ENCODE measurements around the gene ABHD8. TPM values are rescaled to one million over a fixed set of nuclear protein-coding genes. Genes with fewer than 3 reads are reported as not detected.

Gene ABHD8
- total and polyA plus RNA-seq, 2 of the 13 experiments (the other 11 are each of a cell fraction or from before 2014, with no cell fraction given): 6.3 to 7.2 TPM

DNA sequence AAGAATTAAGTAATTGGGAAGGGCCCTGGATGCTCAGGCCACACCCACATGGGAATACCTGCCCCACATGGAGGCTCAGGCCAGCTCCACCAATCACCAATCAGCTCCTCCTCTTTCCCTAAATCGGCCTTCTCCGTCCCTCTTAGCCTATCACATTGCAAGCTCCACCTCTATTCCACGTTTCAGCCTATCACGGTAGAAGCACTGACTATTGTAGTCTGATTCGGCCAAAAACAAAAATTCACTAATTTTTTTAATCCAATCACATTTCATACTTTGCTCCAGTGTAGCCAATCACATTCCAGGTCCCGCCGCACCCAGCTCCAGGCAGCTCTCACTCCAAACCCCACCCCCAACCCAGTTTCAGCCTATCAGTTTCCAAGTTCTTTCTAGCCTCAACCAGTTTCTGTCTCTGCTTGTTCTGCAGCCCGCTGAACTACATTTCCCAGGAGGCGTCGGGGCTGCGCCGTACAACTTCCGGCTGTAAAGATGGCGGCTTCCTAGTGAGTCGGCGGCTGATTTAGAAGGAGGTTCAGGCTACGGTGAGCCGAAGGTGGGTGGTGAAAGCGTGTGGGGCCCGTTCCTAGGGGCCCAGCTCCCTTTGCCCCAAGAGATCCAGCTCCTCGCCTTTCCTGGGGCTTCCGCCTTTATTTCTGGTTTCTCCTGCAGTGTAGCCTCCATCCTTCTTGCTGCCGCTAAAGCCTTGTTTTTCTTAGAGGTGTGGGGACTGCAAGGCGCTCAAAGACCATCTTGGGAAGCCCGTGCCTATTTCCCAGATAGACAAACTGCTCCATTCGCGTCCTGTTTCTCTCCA lies 36.0 kb downstream of the ABHD8 start, which contains the start of gene BABAM1 (continued):
- TF ChIP-seq ZNF562 (CRISPR knock-in tag; IDR thresholded peaks at IDR 0.05; ENCODE audit: borderline replicate concordance) (no peak), POLR2G (IDR thresholded peaks at IDR 0.05; ENCODE audit: low read depth, low read length) (peak; percentile 89), KDM2A (CRISPR knock-in tag; IDR thresholded peaks at IDR 0.05; ENCODE audit: borderline replicate concordance, low read depth) (peak; percentile 67; the same call in 1 of the 2 replicates), ZSCAN21 (CRISPR knock-in tag; IDR thresholded peaks at IDR 0.05; ENCODE audit: borderline replicate concordance) (no peak), ZNF709 (CRISPR knock-in tag; IDR thresholded peaks at IDR 0.05) (no peak), NFYB (CRISPR knock-in tag; IDR thresholded peaks at IDR 0.05) (peak; percentile 90), TFDP2 (CRISPR knock-in tag; IDR thresholded peaks at IDR 0.05) (peak; percentile 67), TRIM22 (IDR thresholded peaks at IDR 0.05) (no peak), ZUFSP (CRISPR knock-in tag; IDR thresholded peaks at IDR 0.05; ENCODE audit: borderline replicate concordance) (no peak)
- TF ChIP-seq, protein P1, sequence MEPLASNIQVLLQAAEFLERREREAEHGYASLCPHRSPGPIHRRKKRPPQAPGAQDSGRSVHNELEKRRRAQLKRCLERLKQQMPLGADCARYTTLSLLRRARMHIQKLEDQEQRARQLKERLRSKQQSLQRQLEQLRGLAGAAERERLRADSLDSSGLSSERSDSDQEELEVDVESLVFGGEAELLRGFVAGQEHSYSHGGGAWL (CRISPR knock-in tag; IDR thresholded peaks at IDR 0.05): peak; percentile 61; the same call in 1 of the 2 replicates
- TF ChIP-seq, protein P2, sequence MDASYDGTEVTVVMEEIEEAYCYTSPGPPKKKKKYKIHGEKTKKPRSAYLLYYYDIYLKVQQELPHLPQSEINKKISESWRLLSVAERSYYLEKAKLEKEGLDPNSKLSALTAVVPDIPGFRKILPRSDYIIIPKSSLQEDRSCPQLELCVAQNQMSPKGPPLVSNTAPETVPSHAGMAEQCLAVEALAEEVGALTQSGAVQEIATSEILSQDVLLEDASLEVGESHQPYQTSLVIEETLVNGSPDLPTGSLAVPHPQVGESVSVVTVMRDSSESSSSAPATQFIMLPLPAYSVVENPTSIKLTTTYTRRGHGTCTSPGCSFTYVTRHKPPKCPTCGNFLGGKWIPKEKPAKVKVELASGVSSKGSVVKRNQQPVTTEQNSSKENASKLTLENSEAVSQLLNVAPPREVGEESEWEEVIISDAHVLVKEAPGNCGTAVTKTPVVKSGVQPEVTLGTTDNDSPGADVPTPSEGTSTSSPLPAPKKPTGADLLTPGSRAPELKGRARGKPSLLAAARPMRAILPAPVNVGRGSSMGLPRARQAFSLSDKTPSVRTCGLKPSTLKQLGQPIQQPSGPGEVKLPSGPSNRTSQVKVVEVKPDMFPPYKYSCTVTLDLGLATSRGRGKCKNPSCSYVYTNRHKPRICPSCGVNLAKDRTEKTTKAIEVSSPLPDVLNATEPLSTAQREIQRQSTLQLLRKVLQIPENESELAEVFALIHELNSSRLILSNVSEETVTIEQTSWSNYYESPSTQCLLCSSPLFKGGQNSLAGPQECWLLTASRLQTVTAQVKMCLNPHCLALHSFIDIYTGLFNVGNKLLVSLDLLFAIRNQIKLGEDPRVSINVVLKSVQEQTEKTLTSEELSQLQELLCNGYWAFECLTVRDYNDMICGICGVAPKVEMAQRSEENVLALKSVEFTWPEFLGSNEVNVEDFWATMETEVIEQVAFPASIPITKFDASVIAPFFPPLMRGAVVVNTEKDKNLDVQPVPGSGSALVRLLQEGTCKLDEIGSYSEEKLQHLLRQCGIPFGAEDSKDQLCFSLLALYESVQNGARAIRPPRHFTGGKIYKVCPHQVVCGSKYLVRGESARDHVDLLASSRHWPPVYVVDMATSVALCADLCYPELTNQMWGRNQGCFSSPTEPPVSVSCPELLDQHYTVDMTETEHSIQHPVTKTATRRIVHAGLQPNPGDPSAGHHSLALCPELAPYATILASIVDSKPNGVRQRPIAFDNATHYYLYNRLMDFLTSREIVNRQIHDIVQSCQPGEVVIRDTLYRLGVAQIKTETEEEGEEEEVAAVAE (CRISPR knock-in tag; IDR thresholded peaks at IDR 0.05; ENCODE audit: borderline replicate concordance): peak; percentile 99
- TF ChIP-seq, protein P3, sequence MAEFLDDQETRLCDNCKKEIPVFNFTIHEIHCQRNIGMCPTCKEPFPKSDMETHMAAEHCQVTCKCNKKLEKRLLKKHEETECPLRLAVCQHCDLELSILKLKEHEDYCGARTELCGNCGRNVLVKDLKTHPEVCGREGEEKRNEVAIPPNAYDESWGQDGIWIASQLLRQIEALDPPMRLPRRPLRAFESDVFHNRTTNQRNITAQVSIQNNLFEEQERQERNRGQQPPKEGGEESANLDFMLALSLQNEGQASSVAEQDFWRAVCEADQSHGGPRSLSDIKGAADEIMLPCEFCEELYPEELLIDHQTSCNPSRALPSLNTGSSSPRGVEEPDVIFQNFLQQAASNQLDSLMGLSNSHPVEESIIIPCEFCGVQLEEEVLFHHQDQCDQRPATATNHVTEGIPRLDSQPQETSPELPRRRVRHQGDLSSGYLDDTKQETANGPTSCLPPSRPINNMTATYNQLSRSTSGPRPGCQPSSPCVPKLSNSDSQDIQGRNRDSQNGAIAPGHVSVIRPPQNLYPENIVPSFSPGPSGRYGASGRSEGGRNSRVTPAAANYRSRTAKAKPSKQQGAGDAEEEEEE (CRISPR knock-in tag; IDR thresholded peaks at IDR 0.05; ENCODE audit: borderline replicate concordance): no peak
- TF ChIP-seq, protein P4, sequence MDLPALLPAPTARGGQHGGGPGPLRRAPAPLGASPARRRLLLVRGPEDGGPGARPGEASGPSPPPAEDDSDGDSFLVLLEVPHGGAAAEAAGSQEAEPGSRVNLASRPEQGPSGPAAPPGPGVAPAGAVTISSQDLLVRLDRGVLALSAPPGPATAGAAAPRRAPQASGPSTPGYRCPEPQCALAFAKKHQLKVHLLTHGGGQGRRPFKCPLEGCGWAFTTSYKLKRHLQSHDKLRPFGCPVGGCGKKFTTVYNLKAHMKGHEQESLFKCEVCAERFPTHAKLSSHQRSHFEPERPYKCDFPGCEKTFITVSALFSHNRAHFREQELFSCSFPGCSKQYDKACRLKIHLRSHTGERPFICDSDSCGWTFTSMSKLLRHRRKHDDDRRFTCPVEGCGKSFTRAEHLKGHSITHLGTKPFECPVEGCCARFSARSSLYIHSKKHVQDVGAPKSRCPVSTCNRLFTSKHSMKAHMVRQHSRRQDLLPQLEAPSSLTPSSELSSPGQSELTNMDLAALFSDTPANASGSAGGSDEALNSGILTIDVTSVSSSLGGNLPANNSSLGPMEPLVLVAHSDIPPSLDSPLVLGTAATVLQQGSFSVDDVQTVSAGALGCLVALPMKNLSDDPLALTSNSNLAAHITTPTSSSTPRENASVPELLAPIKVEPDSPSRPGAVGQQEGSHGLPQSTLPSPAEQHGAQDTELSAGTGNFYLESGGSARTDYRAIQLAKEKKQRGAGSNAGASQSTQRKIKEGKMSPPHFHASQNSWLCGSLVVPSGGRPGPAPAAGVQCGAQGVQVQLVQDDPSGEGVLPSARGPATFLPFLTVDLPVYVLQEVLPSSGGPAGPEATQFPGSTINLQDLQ (CRISPR knock-in tag; IDR thresholded peaks at IDR 0.05): no peak
